ENCODE data around the gene CLBA1.

CLBA1 gene

GRCh38 chr14:104996032-104996431 is 10.4 kb downstream of the CLBA1 start:
- TF ChIP-seq CTCF (conservative IDR thresholded peaks at IDR 0.05; ENCODE audit: low read length) (no peak), EZH2phosphoT487 (IDR thresholded peaks at IDR 0.05; ENCODE audit: borderline replicate concordance) (no peak)
- no peaks in the 10 kb centered on the region for H3K4me1 ChIP-seq (ENCODE audit: insufficient read depth, low read length, poor library complexity, severe bottlenecking)

GRCh38 chr14:104996483-104996882 is 10.9 kb downstream of the CLBA1 start:
- no peak for TF ChIP-seq CTCF (conservative IDR thresholded peaks at IDR 0.05; ENCODE audit: low read length)
- H3K4me3 ChIP-seq (ENCODE audit: low read length, poor library complexity, severe bottlenecking) = no peak overlapping the region
- H3K27me3 ChIP-seq (ENCODE audit: insufficient read depth, low read length, poor library complexity, severe bottlenecking) = no peaks in the 10 kb centered on the region
- no peak overlapping the region for H3K4me2 ChIP-seq (ENCODE audit: low read depth, low read length, poor library complexity, severe bottlenecking)
- no peaks in the 10 kb centered on the region for H3K4me1 ChIP-seq (ENCODE audit: insufficient read depth, low read length, poor library complexity, severe bottlenecking)
- no peaks in the 10 kb centered on the region for H3F3A ChIP-seq (ENCODE audit: low read depth)
- H3K9ac ChIP-seq (ENCODE audit: low read depth, low read length, poor library complexity, severe bottlenecking) = no peak overlapping the region
- H3K9me2 ChIP-seq (replicated peaks; ENCODE audit: low read depth, low read length) = no peaks in the 10 kb centered on the region
- H3K36me3 ChIP-seq (ENCODE audit: insufficient read depth, low read length) = no peaks in the 10 kb centered on the region
- H3K79me2 ChIP-seq (ENCODE audit: insufficient read depth, low read length) = no peaks in the 10 kb centered on the region
- H2AFZ ChIP-seq (ENCODE audit: low read length) = no peak overlapping the region
- no peaks in the 10 kb centered on the region for H4K20me1 ChIP-seq (ENCODE audit: insufficient read depth, low read length, poor library complexity, severe bottlenecking)
- no peaks in the 10 kb centered on the region for H3K9me3 ChIP-seq (ENCODE audit: insufficient read depth, low read depth, low read length)

More at GRCh38 chr14:104996032-104996431, 10.4 kb downstream of the CLBA1 start:
- no peaks in the 10 kb centered on the region for H3K36me3 ChIP-seq (ENCODE audit: insufficient read depth, low read length)
- no peaks in the 10 kb centered on the region for H3K27me3 ChIP-seq (ENCODE audit: insufficient read depth, low read length, poor library complexity, severe bottlenecking)
- no peaks in the 10 kb centered on the region for H3F3A ChIP-seq (ENCODE audit: low read depth)
- H3K9me3 ChIP-seq (ENCODE audit: insufficient read depth, low read depth, low read length) = no peaks in the 10 kb centered on the region
- no peaks in the 10 kb centered on the region for H3K79me2 ChIP-seq (ENCODE audit: insufficient read depth, low read length)
- no peak overlapping the region for H3K4me2 ChIP-seq (ENCODE audit: low read depth, low read length, poor library complexity, severe bottlenecking)
- no peaks in the 10 kb centered on the region for H4K20me1 ChIP-seq (ENCODE audit: insufficient read depth, low read length, poor library complexity, severe bottlenecking)
- no peak overlapping the region for H3K4me3 ChIP-seq (ENCODE audit: low read length, poor library complexity, severe bottlenecking)
- H3K9me2 ChIP-seq (replicated peaks; ENCODE audit: low read depth, low read length) = no peaks in the 10 kb centered on the region
- no peak overlapping the region for H3K9ac ChIP-seq (ENCODE audit: low read depth, low read length, poor library complexity, severe bottlenecking)
- no peak overlapping the region for H2AFZ ChIP-seq (ENCODE audit: low read length)

DNA sequence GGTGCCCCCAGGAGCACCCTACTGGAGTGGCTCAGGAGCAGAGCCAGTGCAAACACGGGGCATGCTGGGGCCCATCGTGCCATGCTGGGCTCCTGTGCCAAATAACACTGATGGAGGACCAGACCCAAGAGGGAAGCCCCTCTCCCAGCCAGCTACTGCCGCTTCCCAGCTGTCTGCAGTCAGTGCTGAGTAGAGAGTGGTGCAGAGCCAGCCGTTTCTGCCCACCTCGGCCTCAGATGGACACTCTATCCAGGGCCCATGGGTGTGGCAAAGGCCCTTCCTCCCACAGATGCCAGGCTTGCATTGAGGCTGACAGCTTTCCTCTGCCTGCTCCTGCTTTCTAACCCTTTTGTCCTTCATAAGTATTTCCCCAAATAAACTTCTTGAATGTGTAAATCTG is 13.2 kb downstream of the CLBA1 start:
- Histone ChIP-seq H3K27me3 (ENCODE audit: insufficient read depth, low read length, poor library complexity, severe bottlenecking) (no peaks in the 10 kb centered on the region), H3K4me2 (ENCODE audit: low read depth, low read length, poor library complexity, severe bottlenecking) (no peak overlapping the region), H3K36me3 (ENCODE audit: insufficient read depth, low read length) (no peaks in the 10 kb centered on the region), H3K4me1 (ENCODE audit: insufficient read depth, low read length, poor library complexity, severe bottlenecking) (no peaks in the 10 kb centered on the region), H3K4me3 (ENCODE audit: low read length, poor library complexity, severe bottlenecking) (no peak overlapping the region), H3K9me2 (replicated peaks; ENCODE audit: low read depth, low read length) (no peaks in the 10 kb centered on the region), H3K9me3 (ENCODE audit: insufficient read depth, low read depth, low read length) (no peaks in the 10 kb centered on the region), H3K79me2 (ENCODE audit: insufficient read depth, low read length) (no peaks in the 10 kb centered on the region), H4K20me1 (ENCODE audit: insufficient read depth, low read length, poor library complexity, severe bottlenecking) (no peaks in the 10 kb centered on the region), H3F3A (ENCODE audit: low read depth) (no peaks in the 10 kb centered on the region), H2AFZ (ENCODE audit: low read length) (no peak overlapping the region), H3K9ac (ENCODE audit: low read depth, low read length, poor library complexity, severe bottlenecking) (no peak overlapping the region)
- TF ChIP-seq CTCF (conservative IDR thresholded peaks at IDR 0.05; ENCODE audit: low read length) (no peak), EZH2phosphoT487 (IDR thresholded peaks at IDR 0.05; ENCODE audit: borderline replicate concordance) (no peak)

Data from Loucy (cell line).